ENCODE measurements around the gene CSNK2A2.

The CSNK2A2 gene

DNA sequence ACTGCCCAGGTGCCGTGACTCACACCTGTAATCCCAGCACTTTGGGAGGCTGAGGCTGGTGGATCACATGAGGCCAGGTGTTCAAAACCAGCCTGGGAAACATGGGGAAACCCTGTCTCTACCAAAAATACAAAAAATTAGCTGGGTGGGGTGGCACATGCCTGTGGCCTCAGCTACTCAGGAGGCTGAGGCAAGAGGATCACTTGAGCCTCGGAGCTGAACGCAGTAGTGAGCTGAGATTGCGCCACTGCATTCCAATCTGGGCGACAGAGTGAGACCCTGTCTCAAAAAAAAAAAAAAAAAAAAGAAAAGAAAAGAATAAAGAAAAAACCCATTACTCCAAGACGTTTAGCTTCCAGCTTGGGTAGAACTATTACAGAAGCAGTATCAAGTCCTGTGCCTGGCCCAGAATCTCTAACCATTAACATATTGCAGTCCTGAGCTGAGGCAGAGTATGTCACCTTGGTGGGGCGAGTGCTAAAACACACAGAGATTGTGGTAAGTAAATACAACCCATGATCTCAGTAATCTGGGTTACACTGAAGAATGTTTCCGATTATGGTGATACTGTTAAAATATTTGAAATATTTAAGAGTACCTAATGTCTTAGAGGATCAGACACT, 45.5 kb downstream of the CSNK2A2 start:
- in situ Hi-C loops (cut with HindIII; ENCODE audit: low sequenced_read_pairs), result no loop called here

DNA sequence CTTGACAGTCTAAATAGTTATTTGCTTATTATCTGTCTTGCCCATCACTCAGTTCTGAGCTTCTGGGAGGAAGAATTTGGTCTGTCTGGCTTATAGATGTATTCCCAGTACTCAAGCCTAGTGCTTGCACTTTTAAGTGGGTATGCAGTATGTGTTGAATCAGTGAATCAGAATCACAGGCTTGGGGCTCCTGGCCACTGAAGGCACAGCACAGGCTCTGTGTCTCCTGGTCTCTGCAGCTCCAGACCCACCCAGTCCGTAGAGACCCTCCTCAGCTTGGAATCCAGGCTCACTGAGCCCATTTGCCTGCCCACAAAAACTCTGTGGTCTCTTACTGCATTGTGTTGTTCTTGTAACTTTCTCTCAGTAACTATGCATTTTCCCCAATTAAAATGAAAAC, 49.4 kb downstream of the CSNK2A2 start:
- in situ Hi-C loops (cut with HindIII; ENCODE audit: low sequenced_read_pairs), result no loop called here

DNA sequence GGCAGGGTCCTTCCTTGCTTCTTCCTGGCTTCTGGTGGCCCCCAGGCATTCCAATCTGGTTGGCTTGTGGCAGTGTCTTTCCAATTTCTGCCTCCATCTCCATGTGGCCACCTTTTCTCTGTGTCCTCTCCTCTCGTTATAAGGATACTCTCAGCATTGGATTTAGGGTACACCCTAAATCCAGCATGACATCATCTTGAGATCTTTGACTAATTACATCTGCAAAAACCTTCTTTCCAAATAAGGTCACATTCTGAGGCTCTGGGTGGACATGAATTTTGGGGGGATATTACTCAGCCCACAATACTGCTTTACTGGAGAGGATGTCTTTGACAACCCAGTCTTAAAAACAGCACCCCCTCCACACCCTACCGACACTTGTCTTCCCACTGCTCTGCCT, 49.8 kb downstream of the CSNK2A2 start:
- in situ Hi-C loops (cut with HindIII; ENCODE audit: low sequenced_read_pairs), result no loop called here

DNA sequence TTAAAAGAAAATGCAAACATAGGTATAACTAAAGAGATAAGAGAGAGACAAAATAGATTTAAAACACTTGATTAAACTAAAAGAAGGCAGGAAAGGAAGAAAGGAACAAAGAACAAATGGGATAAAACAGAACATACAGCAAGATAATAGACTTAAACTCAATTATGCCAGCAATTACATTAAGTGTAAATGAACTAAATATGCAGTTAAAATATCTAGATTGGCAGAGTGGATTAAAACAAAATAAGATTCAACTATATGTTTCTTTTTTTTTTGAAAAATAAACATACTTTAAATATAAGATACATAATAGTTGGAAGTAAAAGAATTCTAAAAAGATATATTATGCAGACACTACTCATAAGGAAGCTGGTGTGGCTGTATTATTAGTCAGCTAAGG, 59.1 kb downstream of the CSNK2A2 start:
- in situ Hi-C loops (cut with HindIII; ENCODE audit: low sequenced_read_pairs), result no loop called here

DNA sequence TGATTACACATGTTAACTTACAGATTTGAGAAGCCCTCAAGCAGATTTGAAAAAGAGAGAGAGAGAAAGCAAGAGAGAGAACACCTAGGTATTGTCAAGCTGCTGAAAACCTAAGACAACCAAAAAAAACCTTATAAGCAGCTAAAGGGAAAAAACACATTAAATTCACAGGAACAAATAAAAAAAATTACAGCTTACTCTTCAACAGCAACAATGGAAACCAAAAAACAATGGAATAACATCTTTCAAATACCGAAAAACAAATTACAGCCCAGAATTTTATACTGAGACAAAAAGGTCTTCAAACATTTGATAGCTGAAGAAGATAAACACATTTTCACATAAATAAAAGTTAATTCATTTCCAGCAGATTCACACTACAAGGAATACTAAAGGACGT, 60.3 kb downstream of the CSNK2A2 start:
- in situ Hi-C loops (cut with HindIII; ENCODE audit: low sequenced_read_pairs), result no loop called here

DNA sequence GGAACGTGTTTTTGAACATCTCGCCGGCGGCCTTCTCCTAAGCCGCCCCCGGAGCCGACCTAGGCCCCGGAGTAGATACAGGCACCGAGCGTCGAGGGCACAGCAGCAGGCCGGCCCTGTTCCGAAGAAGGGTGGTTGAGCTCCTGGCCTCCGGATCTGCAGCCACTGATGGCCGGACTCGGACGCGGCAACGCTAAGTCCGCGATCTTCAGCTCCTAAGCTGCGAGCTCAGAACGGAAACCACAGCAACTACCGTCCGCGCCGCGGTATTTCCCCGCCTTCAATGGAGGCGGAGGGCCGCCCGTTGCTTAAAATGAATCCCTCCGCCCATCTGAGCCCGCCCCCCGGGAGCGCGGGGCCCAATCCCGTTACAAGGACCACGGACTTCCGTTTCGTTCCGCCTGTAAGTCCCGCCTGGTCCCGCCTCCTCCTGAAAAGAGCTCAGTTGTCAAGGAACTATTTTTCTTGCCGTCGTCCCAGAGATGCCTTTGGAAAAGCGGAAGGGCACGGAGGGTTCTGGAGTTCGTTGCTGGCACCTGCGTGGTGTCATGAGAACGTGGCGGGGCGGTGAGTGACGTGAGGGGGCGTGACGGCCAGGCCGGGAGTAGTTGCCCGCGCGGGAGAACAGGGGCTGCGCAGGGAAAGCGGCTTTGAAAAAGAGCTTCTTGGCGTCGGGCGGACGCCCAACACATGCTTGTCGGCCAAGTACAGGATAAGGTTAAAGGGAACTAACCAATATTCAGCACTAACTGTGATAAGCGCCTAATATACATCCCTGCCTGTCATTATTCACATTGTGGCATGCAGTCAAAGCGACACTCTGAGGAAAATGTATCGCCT, 68.6 kb downstream of the CSNK2A2 start, which contains the start of gene CFAP20:
Gene CFAP20 (minus strand): TSS at position 285 of the 840 bp plus-strand sequence. CDS start 266 bp downstream, at position 19.
- in situ Hi-C loops (cut with HindIII; ENCODE audit: low sequenced_read_pairs), result no loop called here

DNA sequence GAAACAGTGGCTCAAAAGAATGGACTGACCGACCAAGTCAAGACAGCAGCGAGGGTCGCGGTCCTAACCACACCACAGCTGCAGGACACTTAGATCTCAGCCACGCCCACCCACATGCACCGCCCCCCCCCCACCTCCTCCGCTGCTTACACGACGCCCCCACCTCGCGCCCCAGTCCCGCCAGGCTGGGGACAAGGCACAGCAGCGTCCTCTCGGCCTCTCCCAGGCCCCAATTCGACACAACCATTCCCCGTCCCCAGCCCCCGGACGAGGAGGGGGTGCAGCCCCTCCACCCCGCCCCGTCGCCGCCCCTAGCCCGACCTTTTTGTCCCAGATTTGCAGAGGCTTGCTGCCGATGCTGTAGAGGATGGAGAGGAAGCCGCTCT, 69.2 kb downstream of the CSNK2A2 start:
- in situ Hi-C loops (cut with HindIII; ENCODE audit: low sequenced_read_pairs), result no loop called here

DNA sequence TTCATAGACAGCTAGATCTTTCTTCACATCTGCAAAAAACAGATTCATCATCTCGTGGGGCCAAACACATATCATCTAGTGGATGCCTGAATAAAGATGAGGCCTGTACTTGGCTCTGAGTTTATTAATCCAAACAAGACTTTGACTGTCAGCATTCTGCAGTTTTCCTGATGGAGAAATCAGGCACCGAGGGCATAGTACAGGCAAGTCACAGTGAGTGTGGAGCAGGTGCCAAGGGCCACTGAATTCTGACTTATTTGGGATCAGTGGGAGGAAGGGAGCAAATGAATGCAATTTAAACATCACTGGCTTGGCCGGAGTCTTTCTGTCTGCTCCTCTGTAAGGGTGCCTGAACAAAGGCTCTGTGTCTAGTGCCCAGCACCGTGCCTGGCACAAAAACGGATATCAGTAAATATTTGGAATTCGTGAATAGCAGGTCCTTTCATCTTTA, 69.7 kb downstream of the CSNK2A2 start:
- in situ Hi-C loops (cut with HindIII; ENCODE audit: low sequenced_read_pairs), result no loop called here

DNA sequence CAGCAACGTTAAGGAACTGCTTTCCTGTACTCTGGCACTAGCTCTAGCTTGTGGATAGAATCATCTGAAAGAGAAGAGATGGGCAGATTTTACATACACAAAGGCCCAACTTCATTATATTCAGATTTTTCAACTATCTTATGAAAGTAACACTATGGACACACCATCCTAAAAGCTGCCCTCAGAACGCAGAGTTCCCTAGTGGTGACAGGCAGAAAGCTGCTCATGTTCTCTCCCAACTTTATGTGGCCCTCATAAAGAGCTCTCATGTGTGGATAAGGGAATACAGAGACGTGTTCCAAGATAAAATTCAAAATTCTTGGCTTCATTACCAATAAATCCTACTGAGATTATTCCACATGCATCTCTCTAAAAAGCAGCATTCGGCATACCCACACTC, 70.3 kb downstream of the CSNK2A2 start:
- in situ Hi-C loops (cut with HindIII; ENCODE audit: low sequenced_read_pairs), result no loop called here

DNA sequence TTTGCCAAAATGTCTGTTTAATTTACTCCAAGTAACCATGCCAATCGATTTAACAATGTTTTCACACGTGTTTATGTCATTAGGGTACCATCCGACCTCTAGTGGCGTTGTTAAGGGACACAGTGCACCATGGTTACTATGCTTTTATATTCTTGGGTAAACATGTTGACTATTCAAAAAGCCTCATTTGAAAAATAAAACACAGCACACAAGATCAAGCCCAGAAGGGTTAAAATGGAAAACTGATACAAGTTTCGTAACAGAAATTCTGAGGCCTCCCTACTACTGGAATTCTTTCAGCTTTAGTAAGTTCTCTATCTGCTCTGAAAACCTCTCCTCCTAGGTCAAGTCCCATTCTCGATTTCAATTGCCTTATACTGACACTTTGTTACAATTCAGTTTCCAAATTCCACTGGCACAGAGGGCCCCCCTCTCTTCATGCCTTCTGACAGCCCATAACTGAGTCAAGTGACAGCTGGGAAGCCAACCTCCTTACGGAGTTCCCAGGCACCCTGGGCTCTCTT, 70.8 kb downstream of the CSNK2A2 start:
- in situ Hi-C loops (cut with HindIII; ENCODE audit: low sequenced_read_pairs), result no loop called here

DNA sequence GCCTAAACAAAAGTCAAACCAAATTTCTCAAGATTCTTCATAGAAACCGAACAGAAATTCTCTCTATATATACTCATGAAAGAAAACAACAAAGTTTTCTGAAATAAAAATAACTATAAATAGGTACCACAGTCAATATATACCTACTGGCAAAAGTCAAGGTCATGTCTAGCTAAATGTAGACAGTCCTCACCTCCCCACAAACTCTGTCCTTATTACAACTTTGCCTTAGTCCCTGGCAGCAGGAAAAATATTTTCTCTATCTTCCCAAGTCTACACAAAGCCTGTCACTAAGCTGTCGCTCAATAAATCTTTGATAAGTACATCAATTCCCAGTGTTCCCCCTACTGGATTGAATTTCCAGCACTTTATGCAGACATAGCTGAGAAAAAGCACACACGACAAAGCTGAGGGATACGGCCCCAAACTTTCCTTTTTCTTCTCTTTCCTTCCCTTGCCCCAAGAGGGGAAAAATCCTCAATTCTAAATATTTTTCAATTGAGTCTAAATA, 71.4 kb downstream of the CSNK2A2 start:
- in situ Hi-C loops (cut with HindIII; ENCODE audit: low sequenced_read_pairs), result no loop called here

DNA sequence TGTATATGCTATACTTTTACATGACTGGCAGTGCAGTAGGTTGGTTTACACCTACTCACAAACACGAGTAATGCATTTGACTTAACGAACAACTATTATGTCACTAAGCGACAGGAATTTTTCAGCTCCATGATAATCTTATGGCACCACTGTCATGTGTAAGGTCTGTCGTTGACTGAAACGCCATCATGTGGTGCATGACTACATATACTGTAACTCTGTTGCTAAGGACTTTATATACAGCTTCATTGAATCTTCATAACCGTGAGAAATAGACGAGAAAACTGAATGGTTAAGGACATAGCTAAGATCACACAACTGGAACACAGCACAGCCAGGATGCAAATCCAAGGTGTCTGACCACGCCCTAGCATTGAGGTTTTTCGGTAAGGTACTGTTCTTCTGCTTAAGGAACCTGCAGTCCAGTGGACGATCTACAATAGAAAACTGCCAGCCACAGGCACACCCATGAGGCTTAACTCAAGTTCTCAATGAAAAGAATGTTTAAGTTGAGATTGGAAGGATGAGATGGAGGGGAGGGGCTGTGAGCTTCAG, 72.0 kb downstream of the CSNK2A2 start:
- in situ Hi-C loops (cut with HindIII; ENCODE audit: low sequenced_read_pairs), result no loop called here

DNA sequence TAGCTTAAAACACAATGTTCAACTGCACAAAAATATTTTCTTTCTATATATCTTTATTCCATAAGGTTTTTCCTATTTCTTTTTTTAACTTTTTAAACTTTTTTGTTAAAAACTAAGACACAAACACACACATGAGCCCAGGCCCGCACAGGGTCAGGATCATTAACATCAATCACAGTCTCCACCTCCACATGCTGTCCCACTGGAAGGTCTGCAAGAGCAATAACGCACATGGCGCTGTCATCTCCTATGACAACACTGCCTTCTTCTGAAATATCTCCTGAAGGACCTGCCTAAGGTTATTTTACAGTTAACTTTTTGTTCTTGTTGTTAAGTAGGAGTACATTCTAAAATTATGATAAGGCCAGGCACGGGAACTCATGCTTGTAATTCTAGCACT, 72.9 kb downstream of the CSNK2A2 start:
- in situ Hi-C loops (cut with HindIII; ENCODE audit: low sequenced_read_pairs), result no loop called here

DNA sequence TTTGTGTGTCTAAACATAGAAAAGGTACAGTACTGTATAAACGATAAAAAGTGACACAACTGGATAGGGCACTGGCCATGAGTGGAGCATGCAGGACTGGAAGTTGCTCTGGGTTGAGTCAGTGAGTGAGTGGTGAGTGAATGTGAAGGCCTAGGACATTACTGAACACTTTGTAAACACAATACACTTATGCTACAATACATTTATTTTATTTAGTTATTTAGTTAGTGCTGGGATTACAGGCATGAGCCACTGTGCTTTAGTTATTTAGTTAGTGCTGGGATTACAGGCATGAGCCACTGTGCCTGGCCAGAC, 73.3 kb downstream of the CSNK2A2 start:
- in situ Hi-C loops (cut with HindIII; ENCODE audit: low sequenced_read_pairs), result loop anchor here (25.0 kb wide), 1 partner anchor 262 kb away; no protein-coding TSS in a partner anchor

DNA sequence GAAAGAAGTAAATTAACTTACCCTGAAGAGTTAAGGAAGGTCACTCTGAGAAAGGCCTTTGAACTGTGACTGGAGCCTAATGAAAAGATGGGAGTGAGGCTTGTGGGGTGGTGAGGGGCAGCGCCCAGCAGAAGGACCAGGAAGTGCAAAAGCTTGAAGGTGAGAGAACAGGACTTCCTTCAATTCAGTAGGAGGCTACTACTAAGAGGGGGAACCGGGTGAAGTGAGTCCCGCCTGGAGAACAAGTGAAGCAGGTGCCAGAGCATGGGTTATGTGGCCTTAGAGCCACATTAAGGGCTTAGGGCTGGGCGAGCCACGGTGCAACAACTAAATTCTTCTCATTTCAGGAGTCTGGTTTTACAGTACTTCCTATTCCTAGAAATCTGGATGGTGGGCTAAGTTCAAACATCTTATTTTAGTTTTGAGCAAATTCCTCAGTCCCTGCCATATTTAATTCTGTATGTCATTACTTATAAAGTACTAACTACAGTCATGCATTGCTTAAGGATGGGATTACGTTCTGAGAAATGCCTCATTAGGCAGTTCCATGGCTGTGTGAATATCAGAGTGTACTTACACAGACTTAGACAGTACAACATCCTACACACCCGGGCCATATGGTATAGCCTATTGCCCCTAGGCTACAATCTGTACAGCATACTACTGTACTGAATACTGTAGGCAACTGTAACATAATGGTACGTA, 73.9 kb downstream of the CSNK2A2 start:
- in situ Hi-C loops (cut with HindIII; ENCODE audit: low sequenced_read_pairs), result loop anchor here (25.0 kb wide), 1 partner anchor 262 kb away; no protein-coding TSS in a partner anchor

DNA sequence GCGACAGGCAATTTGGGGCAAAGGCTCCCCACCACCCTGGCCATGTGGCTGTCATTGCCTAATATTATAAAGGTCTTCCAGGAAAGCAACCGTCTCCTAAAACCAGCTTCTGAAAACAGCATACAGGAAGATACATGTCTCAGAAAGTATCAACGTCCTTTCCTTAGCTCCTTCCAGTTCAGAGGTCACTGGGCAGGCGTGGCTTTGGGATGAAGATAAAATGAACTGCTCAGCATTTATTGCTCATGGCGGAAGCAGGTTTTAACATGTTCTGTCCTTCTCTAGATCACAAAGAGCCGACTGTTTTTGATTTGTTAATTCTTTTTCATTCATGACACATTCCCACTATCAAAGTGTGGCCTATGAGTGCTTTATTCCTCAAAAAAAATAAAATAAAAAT, 76.8 kb downstream of the CSNK2A2 start:
- in situ Hi-C loops (cut with HindIII; ENCODE audit: low sequenced_read_pairs), result loop anchor here (25.0 kb wide), 1 partner anchor 259 kb away; no protein-coding TSS in a partner anchor

DNA sequence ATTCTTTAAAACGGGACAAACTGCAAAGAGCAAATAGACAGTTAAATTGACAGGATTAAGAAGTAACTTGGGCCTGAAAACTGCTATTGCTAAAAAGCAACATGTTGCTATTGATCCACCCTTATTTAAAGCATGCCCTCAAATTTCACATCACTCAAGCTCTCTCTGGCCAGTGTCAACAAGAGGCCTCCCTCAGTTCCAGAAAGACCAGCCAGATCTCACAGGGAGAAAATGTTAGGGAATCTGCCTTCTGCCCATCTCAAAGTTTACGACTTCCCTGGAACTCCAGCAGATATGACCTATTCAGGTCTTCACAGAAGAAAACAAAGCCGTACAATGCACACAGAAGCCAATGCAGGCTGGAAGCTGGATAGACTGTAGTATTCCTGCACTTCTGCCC, 77.7 kb downstream of the CSNK2A2 start:
- in situ Hi-C loops (cut with HindIII; ENCODE audit: low sequenced_read_pairs), result loop anchor here (25.0 kb wide), 1 partner anchor 258 kb away; no protein-coding TSS in a partner anchor

DNA sequence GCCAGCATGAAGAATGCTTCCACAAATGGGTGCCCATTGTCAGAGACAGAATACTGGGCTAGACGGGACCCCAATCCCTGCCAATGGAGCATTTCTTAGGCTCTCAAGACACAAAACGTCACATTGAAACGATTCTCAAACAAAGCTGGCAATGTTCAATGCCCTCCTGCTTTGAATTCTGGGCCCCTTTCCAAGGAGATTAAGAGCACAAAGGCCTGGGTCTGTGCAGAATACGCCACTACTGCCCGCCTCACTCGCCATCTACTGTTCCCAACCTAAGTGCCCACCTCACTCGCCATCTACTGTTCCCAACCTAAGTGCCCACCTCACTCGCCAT, 78.4 kb downstream of the CSNK2A2 start:
- in situ Hi-C loops (cut with HindIII; ENCODE audit: low sequenced_read_pairs), result loop anchor here (5.0 to 25.0 kb wide), 2 partner anchors 102 to 257 kb away; no protein-coding TSS in a partner anchor

DNA sequence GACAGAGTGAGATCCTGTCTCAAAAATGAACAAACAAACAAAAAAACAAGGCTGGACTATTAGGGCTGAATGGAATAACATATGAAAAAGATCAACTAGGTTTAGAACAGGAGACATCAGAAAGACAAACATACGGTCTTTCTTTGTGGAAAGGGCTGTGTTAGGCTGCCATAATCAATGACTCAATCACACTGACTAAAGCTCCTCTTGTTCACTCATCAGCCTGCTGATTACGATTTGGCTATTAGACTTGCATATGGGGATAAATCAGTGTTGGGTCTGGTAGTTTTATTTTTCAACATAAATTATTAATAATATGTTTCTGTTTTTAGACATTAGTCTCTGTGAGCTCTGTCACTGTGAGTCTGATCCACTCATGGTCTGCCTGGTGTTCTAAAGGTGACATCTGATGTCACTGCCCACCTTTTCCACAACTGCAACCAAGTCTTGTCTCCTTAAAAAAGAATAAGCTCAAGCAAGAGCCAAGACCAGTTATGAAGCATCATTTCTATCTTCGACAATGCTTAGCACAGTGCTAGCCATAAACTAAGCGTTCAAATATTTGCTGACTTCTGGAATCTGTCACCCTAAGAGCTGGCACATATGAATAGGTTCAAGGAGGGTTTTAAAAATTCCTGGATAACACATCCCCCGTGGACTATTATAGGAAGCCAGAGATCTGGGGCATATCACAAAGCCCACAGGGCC, 79.0 kb downstream of the CSNK2A2 start:
- in situ Hi-C loops (cut with HindIII; ENCODE audit: low sequenced_read_pairs), result loop anchor here (5.0 to 25.0 kb wide), 2 partner anchors 102 to 257 kb away; no protein-coding TSS in a partner anchor

DNA sequence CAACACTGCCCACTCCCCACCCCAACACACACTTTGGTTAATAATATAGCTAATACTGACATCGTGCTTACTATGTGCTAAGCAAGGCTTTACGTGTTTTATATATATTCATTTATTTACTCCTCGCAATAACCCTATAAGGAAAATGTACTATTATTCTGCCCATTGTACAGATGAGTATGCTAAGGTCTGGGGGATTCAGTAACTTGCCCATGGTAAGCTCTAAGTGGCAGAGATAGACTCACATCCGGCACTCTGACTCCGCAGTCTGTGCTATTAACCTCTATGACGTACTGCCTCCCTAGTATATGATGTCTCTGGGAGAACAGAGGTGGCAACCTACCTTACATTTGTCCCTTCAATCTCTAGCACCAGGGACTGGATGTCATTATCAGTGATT, 81.4 kb downstream of the CSNK2A2 start:
- in situ Hi-C loops (cut with HindIII; ENCODE audit: low sequenced_read_pairs), result loop anchor here (5.0 to 25.0 kb wide), 2 partner anchors 99 to 254 kb away; no protein-coding TSS in a partner anchor
